Thyroid gland (tissue), 4 donors: ENCODE measurements around the gene KCNJ6.

Source experiments
- CTCF ChIP-seq, 6 experiments: fragments of 200-600 bp in 3 of 6; fragments of 450-650 bp in 3 of 6; sonication (generic) in 3 of 6; IDR thresholded peaks; one replicate each; pipeline ENCODE4 v1.5.1; 2016 to 2019; ENCODE audit warnings: antibody characterized with exemption in 6 of 6, mild to moderate bottlenecking in 2 of 6, inconsistent platforms in 1 of 6, moderate library complexity in 1 of 6
- POLR2A ChIP-seq, 2 donors: fragments of 450-650 bp; IDR thresholded peaks; one replicate each; pipeline ENCODE4 v1.6.1; 2017; ENCODE audit warnings: antibody characterized with exemption in 2 of 2, mild to moderate bottlenecking in 2 of 2, moderate library complexity in 1 of 2

- no peak for TF ChIP-seq POLR2A (IDR thresholded peaks at IDR 0.05)
- TF ChIP-seq CTCF (IDR thresholded peaks at IDR 0.05): no peak
Measured at GRCh38 chr21:37888659-37889058, 27.6 kb downstream of the KCNJ6 start.
